NCI-H1930 (cell line): ENCODE measurements around the gene TMEM259.

Source experiments
- DNase-seq, 2 experiments: peaks; one replicate each; lab custom pipeline; 2025; lab: John Stamatoyannopoulos, UW

Gene TMEM259

DNA sequence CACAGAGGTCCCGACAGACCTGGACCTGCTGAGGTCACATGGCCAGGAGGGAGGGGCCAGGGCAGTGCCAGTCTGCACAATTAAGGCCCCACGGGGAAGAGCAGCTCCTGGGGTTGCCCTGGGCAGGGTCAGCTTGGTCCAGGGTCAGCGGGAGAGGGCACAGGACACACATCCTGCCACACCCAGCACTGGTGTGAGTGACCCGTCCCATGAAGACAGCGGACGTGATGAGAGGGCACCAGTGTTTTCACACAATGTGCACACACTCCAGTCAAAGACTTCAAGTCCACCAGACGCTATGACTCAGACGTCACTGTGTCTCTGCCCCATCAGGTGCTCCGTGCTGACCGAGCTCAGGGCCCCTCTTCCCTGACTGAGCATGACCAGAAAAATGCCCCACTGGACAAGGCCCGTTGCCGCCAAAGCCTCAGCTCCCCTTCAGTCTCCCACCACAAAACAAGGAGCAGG is 4.2 kb downstream of the TMEM259 start:
- no peak for DNase-seq

DNA sequence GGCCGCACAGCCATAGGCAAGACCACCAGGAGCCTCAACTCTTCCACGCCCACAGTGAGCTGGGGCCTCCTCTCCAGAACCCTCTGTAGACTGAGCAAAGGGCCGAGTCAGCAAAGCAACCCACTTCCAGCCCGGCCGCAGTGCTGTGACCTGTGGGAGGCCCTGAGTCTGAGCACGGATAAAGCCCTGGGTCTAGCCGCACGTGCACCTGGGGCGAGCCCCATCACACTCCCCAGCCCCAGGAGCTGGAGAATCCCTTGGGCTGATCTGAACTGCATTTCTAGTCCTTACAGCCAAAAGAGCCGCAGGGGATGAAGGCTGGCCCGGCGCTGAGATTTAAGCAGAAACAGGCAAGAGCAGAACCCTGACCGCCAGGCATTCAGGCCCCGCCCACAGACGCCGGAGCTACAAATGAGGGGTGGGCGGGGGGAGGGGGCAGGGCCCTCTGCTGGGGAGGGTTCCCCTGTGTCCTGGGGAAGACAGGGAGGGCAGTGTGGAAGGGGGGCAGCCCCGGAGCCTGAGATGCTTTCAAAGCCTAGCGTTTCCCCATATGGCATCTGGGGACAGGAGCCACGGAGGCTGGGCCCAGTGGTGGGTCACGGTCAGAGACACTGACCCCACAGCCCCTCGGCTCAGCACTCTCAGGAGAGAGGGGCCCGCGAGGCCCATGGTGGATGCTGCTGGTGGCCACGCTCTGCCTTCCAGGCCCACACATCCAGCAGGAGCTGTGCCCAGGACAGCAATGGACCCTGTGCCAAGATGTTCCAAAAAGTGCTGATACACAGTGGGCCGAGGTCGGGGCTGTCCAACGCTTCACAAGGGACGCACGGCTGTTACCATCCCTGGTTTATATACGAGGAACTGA is 4.9 kb downstream of the TMEM259 start:
- DNase-seq = no peak

DNA sequence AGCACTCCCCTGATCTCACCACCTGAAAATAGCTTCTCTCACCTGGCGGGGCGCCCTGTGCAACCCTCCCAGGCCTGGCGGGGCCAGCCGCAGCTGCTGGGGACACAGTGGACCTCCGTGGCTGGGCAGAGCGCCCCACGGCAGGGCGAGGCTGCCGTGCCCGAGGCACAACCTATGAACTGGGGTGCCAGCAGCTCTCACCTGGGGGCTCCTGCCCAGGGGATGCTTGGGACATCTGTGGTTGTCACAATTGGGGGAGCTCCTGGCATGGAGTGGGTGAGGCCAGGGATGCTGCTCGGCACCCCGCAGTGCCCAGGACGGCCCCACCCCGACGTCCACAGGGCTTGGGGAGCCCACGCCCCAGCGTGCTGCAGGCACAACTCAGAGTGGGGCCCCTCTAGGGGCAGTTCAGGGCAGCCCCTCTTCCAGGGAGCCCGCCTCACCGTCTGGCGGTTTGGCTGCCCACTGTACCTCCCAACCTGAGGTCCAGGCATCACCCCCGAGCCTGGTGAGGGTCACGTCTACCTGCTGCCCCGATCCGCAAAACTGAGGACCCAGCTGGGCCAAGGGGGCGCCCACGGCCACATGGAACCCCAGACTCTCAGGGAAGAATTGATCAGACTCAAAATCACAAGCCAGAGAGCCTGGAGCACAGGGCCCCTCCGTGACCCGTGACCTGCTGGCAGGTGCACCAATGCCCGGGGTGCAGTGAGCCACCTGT is 5.7 kb downstream of the TMEM259 start:
- DNase-seq = no peak

DNA sequence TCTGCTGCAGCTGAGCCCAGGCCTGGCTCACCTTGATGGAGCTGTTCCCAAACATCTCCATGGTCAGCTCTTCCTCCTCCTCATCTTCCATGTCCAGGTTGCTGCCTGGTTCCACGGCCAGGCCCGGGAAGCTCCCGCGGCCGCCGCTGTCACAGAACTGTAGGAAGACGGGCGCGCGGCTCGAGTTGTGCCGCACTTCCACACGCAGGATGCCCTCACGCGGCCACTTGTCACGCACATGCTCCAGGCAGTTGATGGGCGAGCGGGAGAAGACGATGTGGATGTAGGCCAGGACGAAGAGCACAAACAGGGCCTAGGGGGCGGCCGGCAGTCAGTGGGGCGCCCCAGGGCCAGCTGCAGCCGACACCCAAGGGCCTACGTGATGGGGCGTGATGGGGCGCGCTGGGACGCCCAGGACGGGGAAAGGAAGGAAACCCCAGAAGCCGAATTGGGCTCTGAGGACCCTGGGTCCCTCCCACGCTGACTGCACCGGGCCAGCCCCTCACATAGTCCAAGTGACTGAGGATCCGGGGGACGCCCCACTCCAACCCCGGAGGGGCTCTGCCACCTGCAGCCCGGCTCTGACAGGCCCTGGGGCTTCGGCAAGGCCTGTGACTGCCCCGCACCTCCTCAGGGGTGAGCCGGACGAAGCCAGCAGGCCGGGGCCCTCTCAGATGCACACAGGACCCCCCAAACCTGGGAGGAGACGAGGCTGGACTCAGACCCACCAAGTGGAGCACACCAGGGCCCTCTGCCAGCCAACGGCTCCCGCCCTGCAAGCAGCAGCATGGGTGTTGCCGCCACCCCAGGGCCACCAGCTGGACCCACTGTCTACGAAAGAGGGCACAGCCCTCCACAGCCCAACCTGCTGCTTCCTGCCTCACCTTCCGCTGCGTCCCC is 6.5 kb downstream of the TMEM259 start:
- DNase-seq = no peak

DNA sequence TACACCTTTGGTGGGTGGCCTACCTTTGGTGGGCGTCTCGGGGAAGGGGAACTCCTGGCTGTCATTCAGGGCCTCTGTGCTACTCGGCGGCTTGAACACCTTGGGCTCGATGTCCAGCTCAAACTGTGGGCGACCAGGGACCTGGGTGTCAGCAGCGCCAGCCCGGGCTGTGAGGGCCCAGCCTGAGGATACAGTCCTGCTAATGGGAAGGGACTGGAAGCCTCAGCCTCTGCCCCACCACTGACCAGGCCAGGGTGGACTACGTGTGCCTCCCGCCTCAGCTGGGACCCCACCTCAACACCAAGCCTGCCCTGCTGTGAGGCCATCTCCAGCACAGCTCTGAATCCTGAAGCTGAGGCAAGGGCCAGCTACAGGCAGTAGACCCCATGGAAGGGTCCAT is 7.7 kb downstream of the TMEM259 start:
- no peak for DNase-seq

DNA sequence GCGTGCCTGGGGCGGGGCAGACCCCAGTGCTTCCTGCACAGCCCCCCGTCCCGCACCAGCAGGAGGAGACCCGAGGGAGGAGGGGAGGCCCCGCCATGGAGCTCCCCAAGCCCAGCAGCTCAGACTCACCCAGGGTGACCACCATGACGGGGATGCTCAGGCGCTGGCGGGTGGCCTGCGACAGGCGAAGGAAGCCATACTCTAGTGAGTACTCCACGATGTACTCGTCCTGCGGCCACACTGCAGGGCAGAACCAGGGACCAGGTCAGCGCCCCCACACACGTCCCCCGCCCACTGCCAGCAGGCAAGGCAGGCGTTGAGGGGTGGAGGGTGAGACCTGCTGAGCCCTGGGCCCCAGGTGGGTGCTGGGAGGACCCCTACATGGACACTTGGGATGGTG is 8.6 kb downstream of the TMEM259 start:
- DNase-seq = no peak

DNA sequence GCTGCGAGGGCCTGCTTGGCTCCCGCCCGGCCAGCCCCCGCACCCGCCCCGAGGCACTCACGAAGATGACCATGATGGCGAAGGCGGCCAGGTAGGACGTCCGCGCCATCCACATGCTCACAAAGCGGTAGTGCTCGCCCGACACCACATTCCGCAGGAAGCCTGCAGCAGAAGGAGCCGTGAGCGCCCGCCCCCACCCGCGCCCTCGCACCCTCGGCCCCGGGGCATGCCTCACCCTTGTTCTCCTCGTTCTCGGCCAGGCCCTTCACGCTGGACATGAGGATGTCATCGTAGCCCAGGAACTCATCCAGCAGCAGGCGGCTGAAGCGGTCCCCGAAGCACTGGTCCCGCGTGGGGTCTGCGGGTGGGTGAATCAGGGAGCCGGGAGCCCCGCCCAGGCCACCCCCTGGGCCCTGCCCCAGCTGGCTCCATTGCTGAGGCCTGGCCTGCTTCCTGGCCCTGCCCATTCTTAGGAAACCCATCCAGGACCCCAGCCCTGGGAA is 9.0 kb downstream of the TMEM259 start:
- no peak for DNase-seq

DNA sequence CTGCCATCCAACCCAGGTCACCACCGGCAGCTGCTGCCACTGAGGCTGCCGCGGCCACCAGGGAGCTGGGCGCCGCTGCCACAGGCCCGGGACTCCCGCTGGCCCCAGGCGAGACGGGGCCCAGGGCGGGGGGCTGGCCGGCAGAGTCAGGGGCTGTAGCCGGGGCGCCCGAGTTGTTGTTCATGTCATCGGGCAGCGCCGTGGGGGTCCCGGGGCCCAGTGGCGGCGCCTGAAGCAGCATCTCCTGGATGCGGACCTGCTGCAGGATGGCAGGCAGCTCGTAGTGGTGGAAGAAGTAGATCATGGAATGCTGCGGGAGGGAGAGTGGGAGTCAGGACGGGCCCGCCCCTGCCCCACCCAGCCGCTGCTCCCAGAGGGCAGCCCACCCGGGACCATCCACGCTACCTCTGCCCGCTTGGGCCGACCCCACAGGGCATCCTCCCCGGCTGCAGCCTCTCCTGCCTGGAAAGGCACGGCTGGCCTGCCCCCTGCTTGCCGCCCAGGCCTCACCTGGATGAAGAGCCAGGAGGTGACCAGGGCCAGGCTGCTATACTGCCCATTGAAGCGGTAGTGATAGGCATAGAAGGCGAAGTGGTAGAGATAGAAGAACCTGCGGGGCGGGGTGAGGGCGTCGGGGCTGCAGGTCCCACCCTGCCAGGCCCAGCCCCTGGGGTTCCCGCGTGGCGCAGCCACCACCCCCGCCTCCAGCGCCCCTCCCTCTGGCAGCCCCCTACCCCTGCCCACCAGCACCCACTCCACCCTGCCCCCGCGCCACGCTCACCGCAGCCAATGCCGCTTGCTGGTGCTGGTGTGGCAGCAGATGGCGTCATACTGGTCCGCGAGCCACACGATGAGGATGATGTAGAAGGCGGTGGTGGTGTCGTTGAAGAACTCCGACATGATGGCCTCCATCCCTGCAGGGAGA is 10.1 kb downstream of the TMEM259 start:
- DNase-seq = no peak

DNA sequence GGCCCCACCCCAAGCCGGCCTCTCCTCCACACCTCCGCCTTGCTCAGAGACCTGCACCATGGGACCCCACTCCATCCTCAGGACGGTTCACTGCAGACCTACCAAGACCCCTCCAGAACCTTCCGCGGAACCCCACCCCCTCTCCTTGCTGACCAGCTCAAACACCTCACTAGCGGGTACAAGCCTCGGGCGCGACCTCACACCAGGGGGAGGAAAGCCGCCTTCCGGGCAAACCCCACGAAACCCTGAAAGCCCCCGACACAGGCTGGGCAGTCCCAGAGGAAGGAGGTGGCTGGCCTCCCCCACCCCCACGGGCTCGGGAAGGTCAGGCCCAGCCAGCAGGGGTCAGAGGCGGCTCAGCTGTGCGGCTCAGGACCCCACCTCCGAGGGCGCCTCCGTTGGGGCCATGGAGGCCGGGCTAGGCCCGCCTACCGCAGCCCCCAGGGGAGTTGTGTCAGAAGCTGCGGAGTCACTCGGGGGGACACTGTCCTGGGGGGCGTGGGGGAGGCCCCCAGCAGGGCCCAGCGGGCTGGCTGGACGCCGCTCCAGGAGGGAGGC is 10.9 kb downstream of the TMEM259 start:
- no peak for DNase-seq

DNA sequence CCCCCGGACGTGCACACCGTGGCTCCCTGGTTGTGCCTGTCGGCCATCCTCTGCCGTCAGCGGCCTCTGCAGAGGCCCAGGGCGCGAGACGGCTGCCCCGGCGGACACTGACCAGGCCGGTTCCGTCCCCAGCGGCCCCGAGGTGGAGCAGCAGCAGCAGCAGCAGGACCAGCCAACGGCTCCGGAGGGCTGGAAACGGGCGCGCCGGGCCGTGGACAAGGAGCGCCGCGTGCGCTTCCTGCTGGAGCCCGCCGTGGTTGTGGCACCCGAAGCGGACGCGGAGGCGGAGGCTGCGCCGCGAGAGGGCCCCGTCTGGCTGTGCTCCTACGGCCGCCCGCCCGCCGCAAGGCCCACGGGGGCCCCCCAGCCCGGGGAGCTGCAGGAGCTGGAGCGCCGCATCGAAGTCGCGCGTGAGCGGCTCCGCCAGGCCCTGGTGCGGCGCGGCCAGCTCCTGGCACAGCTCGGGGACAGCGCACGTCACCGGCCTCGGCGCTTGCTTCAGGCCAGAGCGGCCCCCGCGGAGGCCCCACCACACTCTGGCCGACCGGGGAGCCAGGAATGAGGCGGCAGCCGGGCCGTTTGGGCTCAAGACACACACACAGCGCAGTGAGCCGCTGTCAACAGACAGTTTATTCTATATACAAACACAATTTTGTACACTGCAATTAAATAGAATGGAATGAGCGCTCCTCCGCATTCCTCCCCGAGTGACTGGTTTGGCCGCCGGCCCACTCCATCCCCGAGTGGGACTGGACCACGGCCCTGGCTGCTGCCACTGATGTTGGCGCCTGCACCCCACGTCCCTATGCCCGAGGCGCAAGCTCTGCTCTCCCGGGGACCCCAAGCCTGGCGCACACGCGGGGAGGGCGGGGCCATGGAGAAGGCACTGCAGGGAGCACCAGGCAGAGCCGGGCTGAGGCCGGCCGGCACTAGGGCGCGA is 11.6 kb downstream of the TMEM259 start:
- no peak for DNase-seq

DNA sequence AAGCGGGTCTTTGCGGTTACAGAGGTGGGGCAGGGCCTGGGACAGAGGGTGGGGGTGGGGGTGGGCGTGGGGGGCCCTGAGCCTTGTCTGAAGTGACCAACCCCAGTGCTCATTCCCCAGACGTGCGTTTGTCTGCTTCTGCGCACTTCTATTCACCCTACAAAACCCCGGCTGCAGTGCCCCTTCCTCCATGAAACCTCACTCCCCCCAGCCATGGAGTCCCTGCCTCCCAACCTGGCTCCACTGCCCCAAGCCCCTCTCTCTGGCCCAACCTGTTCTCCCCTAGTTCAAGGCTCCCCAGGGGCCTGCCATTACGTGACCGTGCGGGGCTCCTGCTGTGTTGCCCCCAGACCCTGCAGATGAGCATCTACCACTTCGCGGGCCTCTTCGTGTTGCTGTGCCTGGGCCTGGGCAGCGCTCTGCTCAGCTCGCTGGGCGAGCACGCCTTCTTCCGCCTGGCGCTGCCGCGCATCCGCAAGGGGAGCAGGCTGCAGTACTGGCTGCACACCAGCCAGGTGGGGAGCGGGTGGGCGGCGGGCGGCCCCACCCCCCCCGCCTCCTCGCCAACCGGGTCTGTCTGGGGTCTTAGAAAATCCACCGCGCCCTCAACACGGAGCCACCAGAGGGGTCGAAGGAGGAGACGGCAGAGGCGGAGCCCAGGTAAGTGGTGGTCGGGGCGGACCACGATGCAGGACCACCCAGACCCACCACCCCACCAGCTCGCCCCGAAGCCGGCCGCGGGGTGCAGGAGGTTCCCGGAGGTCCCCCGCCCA is 12.5 kb downstream of the TMEM259 start:
- DNase-seq = no peak

DNA sequence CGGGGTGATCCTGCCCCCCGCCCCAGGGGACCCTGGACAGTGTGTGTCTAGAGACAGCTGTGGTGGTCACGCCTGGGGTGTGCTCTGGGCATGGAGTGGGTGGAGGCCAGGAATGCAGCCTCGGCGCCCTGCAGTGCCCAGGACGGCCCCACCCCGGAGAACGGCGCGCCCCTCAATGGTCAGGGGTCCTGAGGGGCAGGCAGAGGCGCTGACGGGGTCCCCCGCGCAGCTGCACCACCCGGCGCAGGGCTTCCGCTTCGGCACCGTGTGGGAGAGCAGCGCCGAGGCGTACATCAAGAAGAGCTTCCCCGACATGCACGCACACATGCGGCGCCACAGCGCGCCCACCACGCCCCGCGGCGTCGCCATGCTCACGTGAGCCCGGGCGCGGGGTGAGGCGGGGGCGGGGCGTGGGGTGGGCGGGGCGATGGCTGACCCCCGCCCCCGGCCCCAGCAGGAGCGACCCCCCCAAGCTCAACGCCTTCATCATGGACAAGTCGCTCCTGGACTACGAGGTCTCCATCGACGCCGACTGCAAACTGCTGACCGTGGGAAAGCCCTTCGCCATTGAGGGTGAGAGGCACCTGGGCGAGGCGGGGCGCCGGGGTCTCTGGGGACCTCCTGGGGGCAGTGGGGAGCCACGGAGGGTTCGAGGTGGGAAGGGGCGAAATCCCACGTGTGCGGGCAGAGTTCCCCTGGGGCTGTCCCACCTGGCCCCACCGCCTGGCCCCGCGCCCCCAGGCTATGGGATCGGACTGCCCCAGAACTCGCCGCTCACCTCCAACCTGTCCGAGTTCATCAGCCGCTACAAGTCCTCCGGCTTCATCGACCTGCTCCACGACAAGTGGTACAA is 13.3 kb downstream of the TMEM259 start:
- DNase-seq = peak; percentile 27 to 35

DNA sequence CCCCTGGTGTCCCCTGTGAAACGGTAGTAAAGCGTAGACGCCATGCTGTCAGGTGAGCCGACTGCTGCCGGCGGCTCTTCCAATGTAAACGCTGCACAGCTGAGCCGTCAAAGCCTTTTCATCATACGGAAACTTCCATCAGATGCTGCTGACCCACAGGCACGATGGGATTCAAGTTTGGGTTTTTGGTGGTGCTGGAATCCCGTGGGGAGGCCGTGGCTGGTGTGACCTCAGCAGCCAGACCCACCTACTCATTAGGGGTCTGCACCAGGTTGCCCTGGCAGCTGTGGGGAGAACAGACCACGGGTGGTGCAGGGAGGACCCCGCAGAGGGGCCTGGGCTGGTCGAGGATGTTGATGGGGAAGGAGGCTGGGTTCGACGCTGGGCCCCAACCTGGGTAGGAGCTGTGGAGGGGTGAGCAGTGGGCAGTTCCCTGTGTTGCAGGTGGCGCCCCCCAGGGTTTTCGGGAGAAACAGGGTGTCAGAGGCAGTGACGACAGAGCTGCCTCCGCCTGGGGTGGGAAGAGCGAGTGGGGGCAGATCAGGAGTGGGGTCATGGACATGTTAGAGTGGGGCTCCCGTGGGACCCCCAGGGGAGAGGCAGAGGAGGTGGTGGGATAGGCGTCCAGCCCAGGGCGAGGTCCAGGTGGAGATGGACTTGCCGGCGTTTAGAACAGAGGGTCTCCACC is 14.1 kb downstream of the TMEM259 start:
- no peak for DNase-seq

DNA sequence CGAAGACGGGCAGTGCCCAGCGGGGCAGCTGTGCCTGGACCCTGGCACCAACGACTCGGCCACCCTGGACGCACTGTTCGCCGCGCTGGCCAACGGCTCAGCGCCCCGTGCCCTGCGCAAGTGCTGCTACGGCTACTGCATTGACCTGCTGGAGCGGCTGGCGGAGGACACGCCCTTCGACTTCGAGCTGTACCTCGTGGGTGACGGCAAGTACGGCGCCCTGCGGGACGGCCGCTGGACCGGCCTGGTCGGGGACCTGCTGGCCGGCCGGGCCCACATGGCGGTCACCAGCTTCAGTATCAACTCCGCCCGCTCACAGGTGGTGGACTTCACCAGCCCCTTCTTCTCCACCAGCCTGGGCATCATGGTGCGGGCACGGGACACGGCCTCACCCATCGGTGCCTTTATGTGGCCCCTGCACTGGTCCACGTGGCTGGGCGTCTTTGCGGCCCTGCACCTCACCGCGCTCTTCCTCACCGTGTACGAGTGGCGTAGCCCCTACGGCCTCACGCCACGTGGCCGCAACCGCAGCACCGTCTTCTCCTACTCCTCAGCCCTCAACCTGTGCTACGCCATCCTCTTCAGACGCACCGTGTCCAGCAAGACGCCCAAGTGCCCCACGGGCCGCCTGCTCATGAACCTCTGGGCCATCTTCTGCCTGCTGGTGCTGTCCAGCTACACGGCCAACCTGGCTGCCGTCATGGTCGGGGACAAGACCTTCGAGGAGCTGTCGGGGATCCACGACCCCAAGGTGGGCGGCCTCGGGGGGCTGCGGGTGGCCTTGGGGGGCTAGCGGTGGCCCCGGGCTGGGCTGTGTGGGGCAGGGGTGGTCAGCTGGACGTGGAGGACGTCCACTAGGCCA is 15.9 kb downstream of the TMEM259 start:
- no peak for DNase-seq

DNA sequence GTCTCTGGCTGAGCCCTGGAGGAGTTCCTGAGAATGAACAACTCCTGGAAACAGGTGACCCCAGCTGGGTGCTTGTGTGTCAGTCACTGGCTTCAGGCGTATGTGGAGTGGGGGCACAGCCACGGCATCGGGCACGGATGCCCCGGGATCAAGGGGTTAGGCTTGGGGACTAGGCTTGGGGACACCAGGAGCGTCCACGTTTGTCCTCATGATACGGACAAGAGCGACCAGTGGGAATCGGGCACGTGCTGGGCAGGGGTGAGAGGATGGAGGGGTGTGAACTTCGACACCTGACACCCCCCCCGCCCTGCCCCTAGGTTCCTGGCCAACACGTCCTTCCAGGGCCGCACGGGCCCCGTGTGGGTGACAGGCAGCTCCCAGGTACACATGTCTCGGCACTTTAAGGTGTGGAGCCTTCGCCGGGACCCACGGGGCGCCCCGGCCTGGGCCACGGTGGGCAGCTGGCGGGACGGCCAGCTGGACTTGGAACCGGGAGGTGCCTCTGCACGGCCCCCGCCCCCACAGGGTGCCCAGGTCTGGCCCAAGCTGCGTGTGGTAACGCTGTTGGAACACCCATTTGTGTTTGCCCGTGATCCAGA is 16.6 kb downstream of the TMEM259 start:
- no peak for DNase-seq

DNA sequence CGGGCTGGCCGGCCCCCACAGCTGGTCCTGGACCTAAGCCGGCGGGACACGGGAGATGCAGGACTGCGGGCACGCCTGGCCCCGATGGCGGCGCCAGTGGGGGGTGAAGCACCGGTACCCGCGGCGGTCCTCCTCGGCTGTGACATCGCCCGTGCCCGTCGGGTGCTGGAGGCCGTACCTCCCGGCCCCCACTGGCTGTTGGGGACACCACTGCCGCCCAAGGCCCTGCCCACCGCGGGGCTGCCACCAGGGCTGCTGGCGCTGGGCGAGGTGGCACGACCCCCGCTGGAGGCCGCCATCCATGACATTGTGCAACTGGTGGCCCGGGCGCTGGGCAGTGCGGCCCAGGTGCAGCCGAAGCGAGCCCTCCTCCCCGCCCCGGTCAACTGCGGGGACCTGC is 17.6 kb downstream of the TMEM259 start:
- no peak for DNase-seq
